ENCODE data around the gene TRRAP.
"Not testable (repeated sequence)": the region's sequence is repeated elsewhere in the genome, so short reads cannot be mapped to it uniquely, and the experiment has no call there.

The TRRAP gene

DNA sequence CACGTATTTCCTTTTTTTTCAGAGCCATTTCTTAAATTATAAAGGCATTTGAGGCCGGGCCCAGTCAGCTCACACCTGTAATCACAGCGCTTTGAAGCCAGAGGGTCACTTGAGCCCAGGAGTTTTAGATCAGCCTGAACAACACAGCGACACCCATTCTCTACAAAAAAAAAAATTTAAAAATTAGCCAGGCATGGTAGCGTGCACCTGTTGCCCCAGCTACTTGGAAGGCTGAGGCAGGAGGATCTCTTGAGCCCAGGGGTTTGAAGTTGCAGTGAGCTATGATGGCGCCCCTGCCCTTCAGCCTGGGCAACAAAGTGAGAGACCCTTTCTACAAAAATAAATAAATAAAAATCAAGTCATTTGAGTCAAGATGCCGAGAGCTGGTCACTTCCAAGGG, 11.6 kb upstream of the TRRAP start:
- no peak for DNase-seq

DNA sequence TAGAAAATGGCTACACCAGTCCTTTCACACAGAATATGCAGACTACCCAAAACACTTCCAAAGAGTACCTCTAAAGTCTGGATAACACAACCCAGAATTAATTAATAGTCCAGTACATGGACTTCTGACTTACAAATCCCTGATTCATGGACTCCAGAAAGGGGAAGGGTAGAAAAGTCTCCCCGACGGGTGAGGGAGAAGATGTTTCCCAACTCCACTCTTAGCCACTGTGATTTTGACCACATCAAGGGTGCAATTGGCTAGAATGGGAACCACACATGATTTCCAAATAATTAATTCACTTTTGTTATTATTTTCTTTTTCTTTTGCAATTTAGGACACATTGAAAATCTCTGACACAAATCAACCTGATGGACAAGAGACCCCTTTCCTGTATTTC, 9.9 kb upstream of the TRRAP start:
- DNase-seq, result no peak

DNA sequence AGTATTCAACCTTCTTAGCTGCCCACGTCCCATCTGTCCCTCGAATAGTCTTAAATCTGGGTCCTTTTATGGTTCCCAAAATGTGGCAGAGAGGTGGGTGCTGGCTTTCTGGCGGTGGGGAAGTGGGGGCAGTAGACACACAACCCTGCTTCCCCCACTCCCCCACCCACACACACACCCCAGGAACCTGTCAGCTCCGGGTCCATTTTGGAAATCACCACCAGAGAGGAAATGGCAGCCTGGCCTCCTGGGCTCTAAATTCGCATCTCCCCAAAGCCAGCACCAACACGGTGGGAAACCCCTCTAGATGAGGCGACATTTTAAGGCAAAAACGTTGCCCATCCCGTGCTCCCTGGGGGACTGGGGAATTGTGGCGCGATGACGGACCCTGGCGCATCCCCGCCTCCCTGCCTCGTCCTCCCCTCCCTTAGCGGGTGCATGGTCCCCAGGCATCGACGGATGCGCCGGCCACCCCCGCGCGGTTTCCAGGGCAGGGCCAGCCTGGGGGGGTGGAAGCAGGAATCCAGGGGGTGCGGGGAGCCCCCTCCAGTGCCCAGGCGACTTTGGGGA, 9.2 kb upstream of the TRRAP start:
- DNase-seq, result no peak

DNA sequence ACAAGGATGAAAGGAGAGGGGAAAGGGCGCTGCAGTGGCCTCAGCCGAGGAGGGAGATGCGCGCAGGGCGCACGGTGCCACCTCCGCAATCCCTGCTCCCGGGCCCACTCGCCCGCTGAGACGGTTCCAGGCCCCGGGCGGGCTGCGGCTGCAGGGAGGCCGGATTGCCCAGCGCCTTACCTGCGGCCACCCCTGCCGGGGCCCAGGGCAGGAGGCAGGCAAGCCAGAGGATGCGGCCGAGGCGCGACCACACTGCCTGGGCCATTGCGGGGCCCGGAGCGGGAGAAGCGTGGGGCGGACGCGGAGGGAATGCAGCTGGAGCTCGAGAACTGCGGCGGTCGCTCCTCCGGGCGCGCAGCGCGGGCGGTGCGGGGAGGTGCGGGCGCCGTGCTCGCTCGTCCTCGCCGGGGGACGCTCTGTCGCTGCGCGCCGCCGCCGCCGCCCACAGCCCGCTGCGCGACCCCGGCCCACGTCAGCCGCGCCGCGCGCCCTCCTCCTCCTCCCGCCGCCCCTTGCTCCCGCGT, 8.7 kb upstream of the TRRAP start, which contains the start of gene TMEM130:
Gene TMEM130, minus strand, starts transcription at position 418 of the 524 bp plus-strand sequence. Its CDS starts 153 bp downstream, at position 265.
- DNase-seq, result no peak

DNA sequence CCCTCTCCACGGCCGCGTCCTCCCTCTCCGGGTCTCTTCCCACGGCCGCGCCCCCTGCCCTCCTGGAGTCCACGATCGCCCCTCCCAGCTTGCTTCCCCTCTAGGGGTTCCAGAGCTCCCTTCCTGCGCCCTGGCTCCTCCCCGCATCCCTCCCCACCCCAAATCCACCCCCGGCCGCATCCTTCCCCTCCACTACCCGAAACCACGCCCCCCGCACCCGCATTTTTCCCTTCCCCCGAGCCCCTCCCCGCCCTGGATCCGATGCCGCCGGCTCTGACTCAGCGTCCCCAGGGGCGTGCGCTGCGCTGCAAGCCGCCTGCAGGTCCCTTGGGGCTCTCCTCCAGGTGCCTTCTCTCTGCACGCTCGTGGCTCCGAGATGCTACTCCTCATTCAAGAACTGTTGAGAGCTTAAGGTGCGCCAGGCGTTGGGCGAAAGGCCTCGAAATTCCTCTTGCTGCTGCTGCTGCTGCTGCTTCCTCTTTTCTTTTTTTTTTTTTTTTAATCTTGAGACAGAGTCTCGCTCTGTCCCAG, 8.1 kb upstream of the TRRAP start:
- no peak for DNase-seq

DNA sequence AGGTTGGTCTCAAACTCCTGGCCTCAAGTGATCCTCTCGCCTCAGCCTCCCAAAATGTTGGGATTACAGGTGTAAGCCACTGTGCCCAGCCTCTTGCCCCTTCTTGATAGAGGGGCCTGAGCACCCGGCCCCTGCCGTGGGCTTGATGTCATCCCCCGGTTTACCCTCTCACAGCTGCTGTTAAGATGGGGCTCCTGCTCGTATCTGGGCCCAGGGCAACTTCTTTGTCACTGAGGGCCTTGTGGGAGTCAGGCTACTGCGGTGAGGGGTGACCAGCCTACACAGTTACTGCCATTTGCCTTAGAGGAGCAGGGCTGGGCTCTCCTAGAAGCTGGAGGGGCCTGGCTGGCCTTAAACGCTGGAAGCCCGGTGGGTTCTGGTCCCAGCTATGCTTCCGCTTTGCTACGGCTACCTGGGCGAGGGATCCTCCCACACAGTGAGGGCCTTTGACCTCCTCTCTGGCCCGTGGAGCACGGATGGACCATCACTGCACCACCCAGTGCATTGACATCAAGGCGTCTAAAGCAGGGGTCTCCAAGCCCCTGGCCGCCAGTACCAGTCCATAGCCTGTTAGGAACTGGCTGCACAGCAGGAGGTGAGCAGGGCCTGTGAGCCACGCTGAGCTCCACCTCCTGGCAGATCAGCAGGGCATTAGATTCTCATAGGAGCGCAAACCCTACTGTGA, 7.4 kb upstream of the TRRAP start:
- DNase-seq, result no peak

DNA sequence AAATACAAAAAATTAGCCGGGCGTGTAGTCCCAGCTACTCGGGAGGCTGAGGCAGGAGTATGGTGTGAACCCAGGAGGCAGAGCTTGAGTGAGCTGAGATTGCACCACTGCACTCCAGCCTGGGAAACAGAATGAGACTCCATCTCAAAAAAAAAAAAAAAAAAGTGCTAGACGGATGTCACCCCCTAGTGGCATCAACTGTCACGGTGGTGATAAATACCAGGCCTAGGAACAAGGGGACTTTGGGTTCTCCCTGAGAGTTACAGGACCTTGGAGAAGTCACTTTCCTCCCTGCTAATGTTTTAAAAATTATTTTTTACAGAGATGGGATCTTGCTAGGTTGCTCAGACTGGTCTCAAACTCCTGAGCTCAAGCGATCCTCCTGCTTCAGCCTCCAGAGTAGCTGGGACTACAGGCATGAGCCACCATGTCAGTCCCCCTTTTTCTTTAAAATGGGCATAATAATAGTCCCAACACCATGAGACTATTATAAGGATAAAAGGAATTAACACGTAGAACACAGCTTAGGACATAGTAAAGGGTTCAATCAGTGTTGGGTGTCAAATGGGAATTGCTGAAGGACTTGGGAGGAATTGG, 5.9 kb upstream of the TRRAP start:
- DNase-seq, result no peak

DNA sequence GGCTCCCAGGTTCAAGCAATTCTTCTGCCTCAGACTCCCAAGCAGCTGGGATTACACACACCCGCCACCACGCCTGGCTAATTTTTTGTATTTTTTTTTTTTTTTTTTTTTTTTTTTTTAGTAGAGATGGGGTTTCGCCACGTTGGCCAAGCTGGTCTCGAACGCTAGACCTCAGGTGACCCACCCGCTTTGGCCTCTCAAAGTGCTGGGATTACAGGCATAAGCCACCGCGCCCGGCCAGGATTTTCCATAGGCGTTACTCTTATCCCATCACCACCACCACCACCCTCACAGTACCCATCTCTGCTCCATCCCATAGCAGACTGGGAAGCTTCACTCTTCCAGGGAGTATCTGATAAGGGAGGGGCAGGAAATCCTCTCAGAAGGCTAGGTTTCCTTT, 4.7 kb upstream of the TRRAP start:
- DNase-seq, result not testable (repeated sequence)

DNA sequence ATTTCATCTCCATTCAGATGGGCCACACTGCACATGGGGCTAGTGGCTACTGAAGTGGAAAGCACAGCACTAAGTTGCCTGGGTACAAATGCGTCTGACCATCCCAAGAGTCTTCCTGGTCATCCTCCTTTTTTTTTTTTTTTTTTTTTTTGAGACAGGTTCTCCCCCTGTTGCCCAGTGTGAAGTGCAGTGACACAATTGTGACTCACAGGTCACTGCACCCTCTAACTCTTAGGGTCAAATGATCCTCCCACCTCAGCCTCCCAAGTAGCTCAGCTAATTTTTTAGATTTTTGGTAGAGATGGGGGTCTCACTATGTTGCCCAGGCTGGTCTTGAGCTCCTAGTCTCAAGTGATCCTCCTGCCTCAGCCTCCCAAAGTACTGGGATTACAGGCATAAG, 3.4 kb upstream of the TRRAP start:
- no peak for DNase-seq

DNA sequence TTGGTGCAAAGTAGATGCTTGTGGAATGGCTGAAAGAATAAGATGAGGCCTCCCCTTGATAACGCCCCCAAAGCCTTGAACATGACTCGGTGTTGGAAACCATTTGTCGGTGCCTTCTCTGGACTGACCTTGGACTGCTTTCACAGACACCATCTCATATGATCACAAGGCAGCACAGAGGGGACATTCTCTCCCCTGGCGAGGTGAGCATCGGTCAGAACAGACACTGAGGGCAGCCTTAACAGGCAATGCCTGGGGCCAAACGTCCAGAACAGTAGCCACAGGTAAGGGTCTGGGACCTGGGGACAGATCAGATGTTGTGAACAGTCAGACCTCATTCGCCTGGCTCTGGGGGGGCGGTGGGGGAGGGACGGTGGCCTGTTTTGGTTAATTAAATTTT, 2.8 kb upstream of the TRRAP start:
- no peak for DNase-seq

DNA sequence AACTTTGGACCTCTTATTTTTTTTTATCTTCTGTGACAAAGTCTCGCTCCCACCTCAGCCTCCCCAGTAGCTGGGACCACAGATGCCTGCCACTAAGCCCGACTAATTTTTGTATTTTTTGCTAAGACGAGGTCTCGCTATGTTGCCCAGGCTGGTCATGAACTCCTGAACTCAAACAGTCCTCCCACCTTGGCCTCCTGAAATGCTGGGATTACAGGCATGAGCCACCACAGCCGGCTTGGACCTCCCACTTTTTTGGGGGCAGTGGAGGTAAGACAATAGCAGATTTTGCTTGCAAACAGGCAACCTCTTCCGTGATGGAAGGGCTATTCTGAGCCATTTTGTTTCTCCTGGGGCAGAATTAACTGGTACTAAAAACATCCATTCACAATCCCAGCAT, 1.2 kb upstream of the TRRAP start:
- no peak for DNase-seq

DNA sequence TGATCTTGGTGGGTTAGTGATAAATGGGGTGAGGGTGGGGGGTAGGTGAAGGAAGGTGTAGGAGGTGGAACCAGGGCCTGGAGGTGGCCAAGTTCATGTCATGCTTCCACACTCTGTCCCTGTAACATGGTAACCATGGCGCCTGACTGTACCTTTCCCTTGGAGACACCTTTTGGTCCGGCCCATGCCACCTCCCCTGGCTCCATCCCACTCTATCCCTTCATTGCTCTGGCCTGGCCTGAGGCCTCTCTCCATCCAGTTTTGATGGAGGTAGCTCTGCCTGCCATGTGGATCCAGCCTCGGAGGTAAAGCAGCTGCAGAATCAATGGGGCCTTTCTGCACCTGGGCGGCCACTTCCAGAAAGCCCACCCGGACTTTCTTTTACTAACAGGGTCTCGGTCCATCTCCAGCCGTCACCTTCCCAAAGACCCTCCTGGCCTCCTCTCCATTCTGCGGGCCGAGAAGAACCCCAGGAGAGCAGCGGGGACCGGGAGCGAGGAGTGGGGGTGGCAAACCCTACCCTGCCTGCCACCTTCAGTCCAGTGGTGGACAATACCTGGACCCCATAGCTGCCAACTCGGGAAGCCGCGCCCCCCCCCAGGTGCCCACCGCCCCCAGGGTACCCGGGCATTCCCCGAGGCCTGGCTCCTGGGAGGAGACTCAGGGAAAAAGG, 504 bp upstream of the TRRAP start:
- DNase-seq, result no peak

DNA sequence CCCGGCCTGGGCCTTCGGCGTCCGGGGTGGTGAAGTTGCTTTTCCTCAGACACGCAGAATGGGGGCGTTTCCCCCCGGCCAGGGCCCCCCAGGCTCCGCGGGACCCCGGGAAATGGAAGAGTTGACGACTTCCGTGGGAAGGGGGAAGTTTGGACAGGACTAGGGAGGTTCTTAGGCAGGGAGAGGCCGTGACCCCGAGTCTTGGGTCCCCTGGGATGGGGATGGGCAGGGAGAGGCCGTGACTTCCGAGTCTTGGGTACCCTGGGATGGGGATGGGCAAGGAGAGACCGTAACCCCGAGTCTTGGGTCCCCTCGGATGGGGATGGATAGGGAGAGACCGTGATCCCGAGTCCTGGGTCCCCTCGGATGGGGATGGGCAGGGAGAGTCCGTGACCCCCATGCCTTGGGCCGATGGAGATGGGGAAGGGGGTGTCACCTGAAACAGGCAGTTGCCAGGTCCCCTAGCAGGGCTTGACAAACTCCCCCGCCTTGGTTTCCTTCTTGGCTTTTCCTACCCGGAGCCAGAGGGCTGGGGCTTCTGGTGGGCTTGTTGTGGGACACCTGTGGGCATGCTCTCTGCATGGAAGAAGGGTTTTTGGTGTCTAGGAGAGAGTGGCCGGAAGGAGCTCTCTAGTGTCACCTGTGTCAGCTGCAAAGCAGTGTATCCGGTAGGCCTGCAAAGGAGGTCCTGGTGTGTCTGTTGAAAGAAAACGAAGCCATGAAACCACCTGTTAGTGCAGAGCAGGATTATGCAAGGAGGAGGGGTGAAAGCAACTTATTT, 1.1 kb downstream of the TRRAP start:
- peak; percentile 34 to 55 for DNase-seq

DNA sequence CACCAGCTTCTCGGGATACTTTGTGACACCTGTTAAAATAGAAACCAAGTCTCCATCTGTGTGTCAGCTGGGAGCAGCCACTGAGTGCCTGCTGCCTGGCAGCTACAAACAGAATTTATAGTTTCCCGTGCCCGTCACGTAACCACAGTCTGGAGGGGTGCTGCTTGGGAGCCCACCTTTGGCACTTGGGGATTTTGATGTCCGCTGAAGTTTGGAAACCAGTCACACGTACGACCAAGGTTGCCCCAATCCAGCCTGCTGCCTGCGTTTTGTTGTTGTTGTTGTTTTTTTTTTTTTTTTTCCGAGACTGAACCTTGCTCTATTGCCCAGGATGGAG, 1.6 kb downstream of the TRRAP start:
- no peak for DNase-seq

DNA sequence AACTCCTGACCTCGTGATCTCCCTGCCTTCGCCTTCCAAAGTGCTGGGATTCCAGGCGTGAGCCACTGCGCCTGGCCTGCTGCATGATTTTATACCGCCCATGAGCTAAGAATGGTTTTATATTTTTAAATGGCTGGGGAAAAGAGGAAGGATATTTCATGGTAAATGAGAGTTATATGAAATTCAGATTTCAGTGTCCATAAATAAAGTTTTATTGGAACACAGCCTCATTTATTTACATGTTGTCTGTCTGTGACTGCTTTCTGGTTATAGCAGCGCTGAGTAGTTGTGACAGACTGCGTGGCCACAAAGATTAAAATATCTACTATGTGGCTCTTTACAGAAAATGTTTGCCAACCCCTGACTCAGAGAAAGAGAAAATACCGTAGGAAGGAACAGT, 2.2 kb downstream of the TRRAP start:
- DNase-seq, result no peak

DNA sequence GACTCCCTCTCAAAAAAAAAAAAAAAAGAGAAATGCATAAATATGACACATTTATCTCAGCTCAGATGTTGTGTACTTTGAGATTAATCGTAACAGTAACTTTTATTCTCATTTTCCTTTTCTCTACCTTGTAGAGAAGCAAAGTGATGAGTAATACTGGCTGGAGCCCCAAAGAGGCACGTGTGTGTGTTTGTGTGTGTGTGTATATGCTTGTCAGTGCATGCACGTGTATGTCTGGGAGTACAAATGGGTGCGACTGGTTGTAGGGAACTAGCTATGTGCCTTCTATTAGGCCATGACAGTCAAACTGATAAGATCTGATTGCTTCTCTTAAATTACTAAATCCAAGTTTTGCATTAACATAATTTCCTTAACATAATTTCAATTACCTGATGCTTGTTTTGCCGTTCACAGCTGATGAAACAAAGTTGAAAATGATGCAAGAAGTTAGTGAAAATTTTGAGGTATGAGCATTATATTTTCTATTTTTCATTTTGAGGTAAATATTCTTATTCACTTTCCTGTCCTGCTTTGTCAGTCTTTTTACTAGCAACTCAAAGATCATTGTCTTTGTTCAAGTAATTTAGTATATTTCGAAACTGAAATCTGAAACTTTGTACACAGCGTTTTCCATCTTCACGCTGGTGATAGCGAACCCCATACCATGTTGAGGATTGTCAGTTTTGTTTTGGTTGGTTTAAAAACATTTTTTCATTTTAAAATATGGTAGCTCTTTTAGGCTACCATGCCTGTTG, 3.4 kb downstream of the TRRAP start:
- no peak for DNase-seq

DNA sequence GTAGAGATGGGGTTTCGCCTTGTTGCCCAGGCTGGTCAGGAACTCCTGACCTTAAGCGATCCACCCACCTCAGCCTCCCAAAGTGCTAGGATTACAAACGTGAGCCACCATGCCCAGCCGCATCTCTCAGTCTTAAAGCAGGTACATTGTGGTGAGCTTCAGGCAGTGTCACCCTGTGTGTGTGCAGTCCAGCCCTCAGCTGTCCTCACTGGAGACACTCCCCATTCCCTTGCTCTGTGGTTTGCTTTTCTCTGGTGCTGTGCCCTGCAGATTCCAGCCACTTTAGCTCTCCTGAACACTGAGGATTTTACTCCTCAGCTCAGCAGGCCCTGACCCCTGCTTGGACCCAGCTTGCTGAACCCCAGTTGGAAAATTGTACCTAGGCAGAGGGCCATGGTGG, 6.1 kb downstream of the TRRAP start:
- DNase-seq, result no peak

DNA sequence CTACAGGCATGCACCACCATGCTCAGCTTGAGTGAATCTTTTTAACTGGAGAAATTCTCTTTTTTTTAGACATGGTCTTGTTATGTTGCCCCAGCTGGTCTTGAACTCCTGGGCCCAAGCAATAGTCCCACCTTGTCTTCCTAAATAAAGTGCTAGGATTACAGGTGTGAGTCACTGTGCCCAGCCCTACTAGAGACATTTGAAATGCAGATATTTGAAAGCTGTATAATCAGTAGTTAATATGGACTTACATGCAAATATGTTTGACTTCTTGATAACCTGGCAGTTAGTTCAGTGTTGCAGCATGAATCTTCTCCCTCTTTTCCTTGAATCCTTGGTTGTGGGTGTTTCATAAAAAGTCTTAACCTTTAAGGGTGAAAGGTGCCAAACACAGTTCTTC, 8.7 kb downstream of the TRRAP start:
- DNase-seq, result no peak

DNA sequence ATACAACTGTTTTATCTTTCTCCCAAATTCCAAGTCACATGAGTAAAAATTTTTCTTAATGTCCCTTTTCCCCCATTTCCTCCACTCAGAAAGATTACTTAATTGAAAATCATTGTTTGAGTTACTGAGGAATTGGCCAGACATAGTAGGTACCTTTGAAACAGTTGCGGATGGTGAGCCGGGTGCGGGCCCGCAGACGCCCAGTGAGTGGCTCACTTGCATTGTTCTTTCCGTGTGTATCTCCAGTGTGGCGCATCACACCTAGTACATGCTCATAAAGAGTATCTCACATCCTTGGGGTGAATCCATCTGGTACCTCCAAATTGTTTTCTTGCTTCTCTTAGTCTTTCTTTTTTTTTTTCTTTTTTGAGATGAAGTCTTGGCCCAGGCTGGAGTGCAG, 14.3 kb downstream of the TRRAP start:
- DNase-seq, result no peak

DNA sequence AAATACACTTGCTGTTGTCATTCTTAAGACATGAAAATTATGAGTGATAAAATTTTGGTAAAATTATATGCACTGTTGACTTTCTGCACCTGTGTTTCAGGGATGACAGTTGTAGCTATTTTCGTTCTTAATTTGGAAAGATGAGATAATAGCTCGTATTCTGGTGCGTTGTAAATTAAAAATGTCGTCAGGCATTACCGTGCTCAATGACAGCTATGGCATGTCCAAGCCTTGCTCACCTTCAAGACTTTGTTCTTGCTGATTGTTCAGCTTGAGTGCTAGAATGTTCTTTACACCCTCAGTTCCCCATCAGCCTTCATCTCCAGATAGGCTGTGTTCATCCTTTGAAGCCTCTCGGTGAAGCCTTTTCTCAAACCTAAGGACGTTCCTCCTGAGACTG, 21.5 kb downstream of the TRRAP start:
- DNase-seq, result no peak

DNA sequence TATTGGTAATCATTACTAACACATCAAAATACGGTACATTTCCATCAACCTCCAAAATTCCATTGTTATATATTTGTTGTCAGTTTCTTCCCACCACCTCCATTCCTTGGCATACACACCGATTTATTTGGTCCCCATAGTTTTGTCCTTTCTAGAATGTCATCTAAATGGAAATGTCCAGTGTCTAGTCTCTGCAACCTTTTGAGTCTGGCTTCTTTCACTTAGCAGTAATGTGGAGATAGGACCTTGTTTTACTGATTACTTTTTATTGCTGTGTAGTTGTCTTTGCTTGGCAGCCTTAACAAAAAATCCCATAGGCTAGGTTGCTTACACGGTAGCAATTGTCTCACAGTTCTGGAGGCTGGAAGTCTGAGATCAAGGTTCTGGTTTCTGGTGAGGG, 22.5 kb downstream of the TRRAP start:
- DNase-seq, result no peak

DNA sequence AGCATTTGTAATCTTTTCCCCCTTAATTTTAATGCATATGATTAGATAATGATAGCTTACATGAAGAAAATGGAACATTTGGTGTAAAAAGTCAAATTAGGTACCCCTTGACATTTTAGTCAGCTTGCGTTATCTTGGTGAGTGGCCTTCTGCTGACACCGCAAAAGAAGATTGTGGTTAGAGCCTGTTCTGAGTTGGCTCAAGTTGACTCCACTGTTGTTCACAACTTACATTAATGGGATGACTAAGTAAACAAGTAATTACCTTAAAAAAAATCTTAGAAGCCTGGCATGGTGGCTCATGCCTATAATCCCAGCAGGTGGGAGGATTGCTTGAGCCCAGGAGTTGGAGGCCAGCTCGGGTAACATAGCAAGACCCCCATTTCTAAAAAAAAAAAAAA, 24.2 kb downstream of the TRRAP start:
- no peak for DNase-seq
